Astrocyte of the cerebellum (primary cell): ENCODE results near the gene PCAT7.
"Not testable (repeated sequence)": the region's sequence is repeated elsewhere in the genome, so short reads cannot be mapped to it uniquely, and the experiment has no call there.

ENCODE experiments used
- DNase-seq: peaks from one replicate; pipeline ENCODE4 v3.0.0-alpha.2; 2011; ENCODE audit warnings: low read depth
- H3K4me3 ChIP-seq: 2 replicates; pipeline ENCODE4 v1.5.1; 2011; ENCODE audit warnings: mild to moderate bottlenecking, low read depth, low read length, moderate library complexity
- CTCF ChIP-seq: IDR thresholded peaks from 2 replicates; pipeline ENCODE4 v1.5.1; 2012; ENCODE audit warnings: low read length, low read depth, moderate library complexity, mild to moderate bottlenecking; ENCODE audit errors: missing control alignments
- in situ Hi-C: cut with HindIII; loops from 2 replicates; pipeline ENCODE4 v1.10.0; 2017; ENCODE audit warnings: low sequenced_read_pairs

PCAT7 gene

GRCh38 chr9:94557376-94557775 is 2.5 kb downstream of the PCAT7 start:
- no peak for DNase-seq
- in situ Hi-C loops: no loop called here
- no peak for TF ChIP-seq CTCF
- no peak overlapping the region for H3K4me3 ChIP-seq

- no peak for DNase-seq
- in situ Hi-C loops: no loop called here
- TF ChIP-seq CTCF: no peak
- no peak overlapping the region for H3K4me3 ChIP-seq
Observed at GRCh38 chr9:94560237-94560636, 5.4 kb downstream of the PCAT7 start.

GRCh38 chr9:94563548-94563947 is 8.7 kb downstream of the PCAT7 start:
- no peak for TF ChIP-seq CTCF
- DNase-seq: no peak
- in situ Hi-C loops: no loop called here

GRCh38 chr9:94564279-94564678 is 9.4 kb downstream of the PCAT7 start:
- H3K4me3 ChIP-seq, in situ Hi-C loops, DNase-seq: not testable (repeated sequence)

More at GRCh38 chr9:94563548-94563947, 8.7 kb downstream of the PCAT7 start:
- no peak overlapping the region for H3K4me3 ChIP-seq

GRCh38 chr9:94566550-94566949 is 11.7 kb downstream of the PCAT7 start:
- H3K4me3 ChIP-seq: no peak overlapping the region
- TF ChIP-seq CTCF: no peak
- in situ Hi-C loops: no loop called here
- no peak for DNase-seq

- no peak overlapping the region for H3K4me3 ChIP-seq
- no peak for TF ChIP-seq CTCF
- in situ Hi-C loops: no loop called here
- DNase-seq: no peak
Observed at GRCh38 chr9:94567271-94567670, 12.4 kb downstream of the PCAT7 start.

GRCh38 chr9:94568250-94568889 is 13.5 kb downstream of the PCAT7 start:
- in situ Hi-C loops: no loop called here
- DNase-seq: no peak
- TF ChIP-seq CTCF: no peak
- no peak overlapping the region for H3K4me3 ChIP-seq
